NCI-H1436 (cell line): ENCODE results near the gene ARHGAP24.
A peak's percentile ranks its signal among the peaks of the same experiment; 100 is the strongest.
"Not testable (repeated sequence)": the region's sequence is repeated elsewhere in the genome, so short reads cannot be mapped to it uniquely, and the experiment has no call there.

Source experiments
- DNase-seq: peaks from one replicate; lab custom pipeline; 2025; lab: John Stamatoyannopoulos, UW

The ARHGAP24 gene

GRCh38 chr4:85818700-85819099 lies 343.8 kb downstream of the ARHGAP24 start:
- no peak for DNase-seq

GRCh38 chr4:85820101-85820500 lies 345.2 kb downstream of the ARHGAP24 start:
- DNase-seq: not testable (repeated sequence)

- DNase-seq: no peak
Measured at GRCh38 chr4:85821688-85822455, 346.9 kb downstream of the ARHGAP24 start.

GRCh38 chr4:85823295-85823694 lies 348.3 kb downstream of the ARHGAP24 start:
- DNase-seq: peak; percentile 29

- no peak for DNase-seq
Measured at GRCh38 chr4:85824166-85824945, 349.4 kb downstream of the ARHGAP24 start.

GRCh38 chr4:85826060-85826678 lies 351.2 kb downstream of the ARHGAP24 start:
- peak; percentile 3 for DNase-seq

- no peak for DNase-seq
Measured at GRCh38 chr4:85828027-85828890, 353.3 kb downstream of the ARHGAP24 start.

- DNase-seq: no peak
Measured at GRCh38 chr4:85829276-85830051, 354.5 kb downstream of the ARHGAP24 start.

- no peak for DNase-seq
Measured at GRCh38 chr4:85831647-85832046, 356.7 kb downstream of the ARHGAP24 start.

- no peak for DNase-seq
Measured at GRCh38 chr4:85833302-85833701, 358.4 kb downstream of the ARHGAP24 start.

- no peak for DNase-seq
Measured at GRCh38 chr4:85834934-85835333, 360.0 kb downstream of the ARHGAP24 start.

- DNase-seq: no peak
Measured at GRCh38 chr4:85836588-85837438, 361.9 kb downstream of the ARHGAP24 start.

GRCh38 chr4:85837439-85837733 lies 362.4 kb downstream of the ARHGAP24 start:
- DNase-seq: no peak

- not testable (repeated sequence) for DNase-seq
Measured at GRCh38 chr4:85839981-85840451, 365.1 kb downstream of the ARHGAP24 start.

- DNase-seq: no peak
Measured at GRCh38 chr4:85842540-85842939, 367.6 kb downstream of the ARHGAP24 start.

GRCh38 chr4:85853740-85854139 lies 378.8 kb downstream of the ARHGAP24 start:
- peak; percentile 13 for DNase-seq

GRCh38 chr4:85854546-85854945 lies 379.6 kb downstream of the ARHGAP24 start:
- DNase-seq: no peak

- DNase-seq: no peak
Measured at GRCh38 chr4:85860066-85860740, 385.3 kb downstream of the ARHGAP24 start.

GRCh38 chr4:85861064-85861765 lies 386.3 kb downstream of the ARHGAP24 start:
- peak; percentile 59 for DNase-seq
